ENCODE data around the gene WDR62.
"Not testable (repeated sequence)": the region's sequence is repeated elsewhere in the genome, so short reads cannot be mapped to it uniquely, and the experiment has no call there.

Gene WDR62

GRCh38 chr19:36023432-36023831, 31.3 kb upstream of the WDR62 start:
- H3K27ac ChIP-seq (ENCODE audit: low read length): no peak overlapping the region
- H3K36me3 ChIP-seq (ENCODE audit: insufficient read depth, low read depth, low read length): peaks cover 33% of the 10 kb centered on the region
- H3K4me1 ChIP-seq (ENCODE audit: insufficient read depth, low read length): no peaks in the 10 kb centered on the region
- H3K4me3 ChIP-seq (ENCODE audit: low read length): no peak overlapping the region
- H3K27me3 ChIP-seq (ENCODE audit: insufficient read depth, low read length): no peaks in the 10 kb centered on the region
- H3K9ac ChIP-seq (ENCODE audit: low read depth, low read length): no peak overlapping the region
- H3K9me3 ChIP-seq (ENCODE audit: insufficient read depth, low read depth, low read length): no peaks in the 10 kb centered on the region

DNA sequence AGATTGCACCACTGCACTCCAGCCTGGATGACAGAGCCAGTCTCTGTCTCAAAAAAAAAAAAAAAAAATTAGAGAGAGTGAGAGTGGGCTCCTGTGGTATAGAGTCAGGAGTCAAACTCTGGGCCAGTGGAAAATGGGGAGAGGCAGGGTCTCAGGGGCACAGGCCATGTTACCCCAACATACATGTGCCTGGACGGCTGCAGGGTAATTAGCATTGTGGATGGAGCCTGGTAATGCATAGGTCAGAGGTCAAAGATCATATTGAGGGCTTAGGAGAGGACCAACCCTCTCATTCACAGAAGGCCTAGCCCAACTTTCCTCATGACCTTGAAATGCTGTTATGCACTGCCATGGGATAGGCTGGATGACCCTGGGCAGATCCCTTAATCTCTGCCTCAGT, 29.2 kb upstream of the WDR62 start:
- Histone ChIP-seq H3K36me3 (ENCODE audit: insufficient read depth, low read depth, low read length) (peaks cover 32% of the 10 kb centered on the region), H3K4me1 (ENCODE audit: insufficient read depth, low read length) (no peaks in the 10 kb centered on the region), H3K9me3 (ENCODE audit: insufficient read depth, low read depth, low read length) (no peaks in the 10 kb centered on the region), H3K4me3 (ENCODE audit: low read length) (no peak overlapping the region), H3K27me3 (ENCODE audit: insufficient read depth, low read length) (no peaks in the 10 kb centered on the region), H3K27ac (ENCODE audit: low read length) (no peak overlapping the region), H3K9ac (ENCODE audit: low read depth, low read length) (no peak overlapping the region)

- Histone ChIP-seq H3K9ac (ENCODE audit: low read depth, low read length) (no peak overlapping the region), H3K36me3 (ENCODE audit: insufficient read depth, low read depth, low read length) (peaks cover 25% of the 10 kb centered on the region)
Measured at GRCh38 chr19:36026091-36026876, 28.4 kb upstream of the WDR62 start.

GRCh38 chr19:36027696-36028095, 27.0 kb upstream of the WDR62 start:
- Histone ChIP-seq H3K9me3 (ENCODE audit: insufficient read depth, low read depth, low read length) (no peaks in the 10 kb centered on the region), H3K27ac (ENCODE audit: low read length) (no peak overlapping the region), H3K9ac (ENCODE audit: low read depth, low read length) (no peak overlapping the region), H3K4me3 (ENCODE audit: low read length) (no peak overlapping the region), H3K27me3 (ENCODE audit: insufficient read depth, low read length) (no peaks in the 10 kb centered on the region), H3K36me3 (ENCODE audit: insufficient read depth, low read depth, low read length) (peaks cover 18% of the 10 kb centered on the region), H3K4me1 (ENCODE audit: insufficient read depth, low read length) (no peaks in the 10 kb centered on the region)

More at GRCh38 chr19:36026091-36026876, 28.4 kb upstream of the WDR62 start:
- no peak overlapping the region for H3K4me3 ChIP-seq (ENCODE audit: low read length)
- H3K9me3 ChIP-seq (ENCODE audit: insufficient read depth, low read depth, low read length): no peaks in the 10 kb centered on the region
- H3K27ac ChIP-seq (ENCODE audit: low read length): no peak overlapping the region
- no peaks in the 10 kb centered on the region for H3K27me3 ChIP-seq (ENCODE audit: insufficient read depth, low read length)
- H3K4me1 ChIP-seq (ENCODE audit: insufficient read depth, low read length): no peaks in the 10 kb centered on the region

- H3K27ac ChIP-seq (ENCODE audit: low read length): no peak overlapping the region
- H3K27me3 ChIP-seq (ENCODE audit: insufficient read depth, low read length): no peaks in the 10 kb centered on the region; the same call in 1 of the 2 replicates
- H3K4me3 ChIP-seq (ENCODE audit: low read length): no peak overlapping the region
- no peaks in the 10 kb centered on the region for H3K9me3 ChIP-seq (ENCODE audit: insufficient read depth, low read depth, low read length)
- H3K9ac ChIP-seq (ENCODE audit: low read depth, low read length): no peak overlapping the region
- H3K4me1 ChIP-seq (ENCODE audit: insufficient read depth, low read length): no peaks in the 10 kb centered on the region
- peaks cover 14% of the 10 kb centered on the region for H3K36me3 ChIP-seq (ENCODE audit: insufficient read depth, low read depth, low read length)
Measured at GRCh38 chr19:36028313-36029041, 26.2 kb upstream of the WDR62 start.

- no peak overlapping the region for H3K27ac ChIP-seq (ENCODE audit: low read length)
- peaks cover 5% of the 10 kb centered on the region; the same call in 1 of the 2 replicates for H3K27me3 ChIP-seq (ENCODE audit: insufficient read depth, low read length)
- H3K9me3 ChIP-seq (ENCODE audit: insufficient read depth, low read depth, low read length): no peaks in the 10 kb centered on the region
- H3K36me3 ChIP-seq (ENCODE audit: insufficient read depth, low read depth, low read length): 0 out of 2 replicates have a peak, but pooled peaks cover 4% of the 10 kb centered on the region
- H3K4me3 ChIP-seq (ENCODE audit: low read length): no peak overlapping the region
- H3K9ac ChIP-seq (ENCODE audit: low read depth, low read length): no peak overlapping the region
- H3K4me1 ChIP-seq (ENCODE audit: insufficient read depth, low read length): no peaks in the 10 kb centered on the region
Measured at GRCh38 chr19:36030264-36031148, 24.2 kb upstream of the WDR62 start.

GRCh38 chr19:36031308-36031707, 23.4 kb upstream of the WDR62 start:
- no peaks in the 10 kb centered on the region for H3K4me1 ChIP-seq (ENCODE audit: insufficient read depth, low read length)
- H3K27me3 ChIP-seq (ENCODE audit: insufficient read depth, low read length): peaks cover 5% of the 10 kb centered on the region; the same call in 1 of the 2 replicates

GRCh38 chr19:36032251-36033104, 22.2 kb upstream of the WDR62 start, which contains the start of gene CLIP3:
Gene CLIP3, minus strand, starts transcription at chr19:36032873. Its CDS starts 516 bp downstream, at chr19:36032357.
- H3K4me3 ChIP-seq (ENCODE audit: low read length): peak within 1 kb of the TSS; percentile 84
- H3K9ac ChIP-seq (ENCODE audit: low read depth, low read length): peak within 1 kb of the TSS; percentile 69; the same call in 1 of the 2 replicates
- H3K27me3 ChIP-seq (ENCODE audit: insufficient read depth, low read length): peaks cover 5% of the 10 kb centered on the region; the same call in 1 of the 2 replicates
- H3K4me1 ChIP-seq (ENCODE audit: insufficient read depth, low read length): no peaks in the 10 kb centered on the region
- H3K36me3 ChIP-seq (ENCODE audit: insufficient read depth, low read depth, low read length): 0 out of 2 replicates have a peak, but pooled peaks cover under 1% of the 10 kb centered on the region
- H3K9me3 ChIP-seq (ENCODE audit: insufficient read depth, low read depth, low read length): no peaks in the 10 kb centered on the region
- H3K27ac ChIP-seq (ENCODE audit: low read length): no peak within 1 kb of the TSS

More at GRCh38 chr19:36031308-36031707, 23.4 kb upstream of the WDR62 start:
- no peak overlapping the region for H3K9ac ChIP-seq (ENCODE audit: low read depth, low read length)
- no peak overlapping the region for H3K27ac ChIP-seq (ENCODE audit: low read length)
- no peak overlapping the region for H3K4me3 ChIP-seq (ENCODE audit: low read length)
- 0 out of 2 replicates have a peak, but pooled peaks cover 4% of the 10 kb centered on the region for H3K36me3 ChIP-seq (ENCODE audit: insufficient read depth, low read depth, low read length)
- H3K9me3 ChIP-seq (ENCODE audit: insufficient read depth, low read depth, low read length): no peaks in the 10 kb centered on the region

DNA sequence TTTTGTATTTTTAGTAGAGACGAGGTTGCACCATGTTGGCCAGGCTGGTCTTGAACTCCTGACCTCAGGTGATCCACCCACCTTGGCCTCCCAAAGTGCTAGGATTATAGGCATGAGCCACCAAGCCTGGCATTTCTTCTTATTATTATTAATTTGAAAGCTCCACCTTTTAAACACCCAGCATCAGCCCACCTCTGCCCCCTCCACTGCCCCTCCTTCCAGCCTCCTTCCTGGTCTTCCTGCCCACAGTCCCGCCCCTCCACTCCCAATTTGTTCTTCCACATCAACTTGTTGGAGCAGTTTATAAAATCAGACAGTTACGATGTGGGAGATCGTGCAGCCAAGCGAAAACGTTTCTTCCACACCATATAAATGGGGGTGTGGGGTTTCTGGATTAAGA, 14.2 kb upstream of the WDR62 start:
- H3K36me3 ChIP-seq (ENCODE audit: insufficient read depth, low read depth, low read length): peaks cover 3% of the 10 kb centered on the region; the same call in 1 of the 2 replicates
- H3K4me1 ChIP-seq (ENCODE audit: insufficient read depth, low read length): peaks cover 2% of the 10 kb centered on the region; the same call in 1 of the 2 replicates
- H3K9me3 ChIP-seq (ENCODE audit: insufficient read depth, low read depth, low read length): no peaks in the 10 kb centered on the region
- no peak overlapping the region for H3K4me3 ChIP-seq (ENCODE audit: low read length)
- H3K27ac ChIP-seq (ENCODE audit: low read length): no peak overlapping the region
- H3K27me3 ChIP-seq (ENCODE audit: insufficient read depth, low read length): no peaks in the 10 kb centered on the region
- no peak overlapping the region for H3K9ac ChIP-seq (ENCODE audit: low read depth, low read length)

- H3K9me3 ChIP-seq (ENCODE audit: insufficient read depth, low read depth, low read length); H3K4me1 ChIP-seq (ENCODE audit: insufficient read depth, low read length); H3K36me3 ChIP-seq (ENCODE audit: insufficient read depth, low read depth, low read length); H3K27ac ChIP-seq (ENCODE audit: low read length); H3K9ac ChIP-seq (ENCODE audit: low read depth, low read length); H3K27me3 ChIP-seq (ENCODE audit: insufficient read depth, low read length); H3K4me3 ChIP-seq (ENCODE audit: low read length): not testable (repeated sequence)
Measured at GRCh38 chr19:36041092-36041491, 13.6 kb upstream of the WDR62 start.
